Epithelial cell of proximal tubule (primary cell): Measurements from ENCODE around the gene TOPAZ1. TPM values are rescaled to one million over a fixed set of nuclear protein-coding genes. Genes with fewer than 3 reads are reported as not detected.
A peak's percentile ranks its signal among the peaks of the same experiment; 100 is the strongest.

Experiments
- DNase-seq: peaks from one replicate; pipeline ENCODE4 v3.0.0-alpha.2; 2011; ENCODE audit warnings: low read depth
- H3K4me3 ChIP-seq: 2 replicates; pipeline ENCODE4 v1.5.1; 2011; ENCODE audit warnings: low read depth, mild to moderate bottlenecking, low read length
- CTCF ChIP-seq: conservative IDR thresholded peaks from 2 replicates; pipeline ENCODE4 v1.5.1; 2012; ENCODE audit warnings: low read depth, mild to moderate bottlenecking, low read length
- total RNA-seq: library from RNA; depleted of rRNA; stranded (reverse); fragments of >200 nt; gene quantifications from 2 replicates; pipeline ENCODE4 v1.2.3, GENCODE V29; 2015

TOPAZ1 gene
- total RNA-seq, 1 donor from 2014 or later, result not detected

- no peak for DNase-seq
- no peak overlapping the region for H3K4me3 ChIP-seq
- no peak for TF ChIP-seq CTCF
Observed at GRCh38 chr3:44292276-44292675, 50.6 kb downstream of the TOPAZ1 start.

- TF ChIP-seq CTCF, result no peak
- H3K4me3 ChIP-seq, result no peak overlapping the region
- DNase-seq, result no peak
Observed at GRCh38 chr3:44292947-44293346, 51.3 kb downstream of the TOPAZ1 start.

GRCh38 chr3:44297255-44297654 is 55.6 kb downstream of the TOPAZ1 start:
- DNase-seq, result no peak
- TF ChIP-seq CTCF, result no peak
- no peak overlapping the region for H3K4me3 ChIP-seq

- no peak overlapping the region for H3K4me3 ChIP-seq
- no peak for TF ChIP-seq CTCF
- no peak for DNase-seq
Observed at GRCh38 chr3:44301746-44302145, 60.1 kb downstream of the TOPAZ1 start.

GRCh38 chr3:44309500-44309899 is 67.8 kb downstream of the TOPAZ1 start:
- TF ChIP-seq CTCF, result no peak
- peak; percentile 58 for DNase-seq
- no peak overlapping the region for H3K4me3 ChIP-seq

GRCh38 chr3:44318891-44319311 is 77.2 kb downstream of the TOPAZ1 start:
- TF ChIP-seq CTCF, result peak; percentile 32
- H3K4me3 ChIP-seq, result no peak overlapping the region
- DNase-seq, result no peak

GRCh38 chr3:44321335-44321734 is 79.6 kb downstream of the TOPAZ1 start:
- DNase-seq, result no peak
- no peak for TF ChIP-seq CTCF
- no peak overlapping the region for H3K4me3 ChIP-seq
